GM11168 (cell line): Measurements from ENCODE around the gene LINGO1.

Experiments
- in situ Hi-C: fragments of 300-500 bp; cut with MboI; formaldehyde crosslinking; loops from one replicate; pipeline ENCODE4 v1.12.0; 2022; ENCODE audit warnings: low sequenced_read_pairs; ENCODE audit not compliant: unreplicated experiment

Gene LINGO1

GRCh38 chr15:77578641-77579372 lies 53.9 kb downstream of the LINGO1 start:
- in situ Hi-C loops, result no loop called here

- in situ Hi-C loops, result no loop called here
Measured at GRCh38 chr15:77577366-77577950, 55.3 kb downstream of the LINGO1 start.

GRCh38 chr15:77576538-77576937 lies 56.2 kb downstream of the LINGO1 start:
- in situ Hi-C loops, result no loop called here

- in situ Hi-C loops, result no loop called here
Measured at GRCh38 chr15:77575203-77575934, 57.3 kb downstream of the LINGO1 start.

- in situ Hi-C loops, result no loop called here
Measured at GRCh38 chr15:77574521-77575202, 58.0 kb downstream of the LINGO1 start.

- in situ Hi-C loops, result no loop called here
Measured at GRCh38 chr15:77573802-77574201, 58.9 kb downstream of the LINGO1 start.

GRCh38 chr15:77572186-77572585 lies 60.5 kb downstream of the LINGO1 start:
- in situ Hi-C loops, result no loop called here

- in situ Hi-C loops, result no loop called here
Measured at GRCh38 chr15:77571741-77572140, 61.0 kb downstream of the LINGO1 start.

GRCh38 chr15:77571181-77571580 lies 61.5 kb downstream of the LINGO1 start:
- in situ Hi-C loops, result no loop called here

GRCh38 chr15:77569729-77570125 lies 63.0 kb downstream of the LINGO1 start:
- in situ Hi-C loops, result no loop called here

- in situ Hi-C loops, result no loop called here
Measured at GRCh38 chr15:77568973-77569728, 63.6 kb downstream of the LINGO1 start.

- in situ Hi-C loops, result no loop called here
Measured at GRCh38 chr15:77568014-77568972, 64.4 kb downstream of the LINGO1 start.

- in situ Hi-C loops, result no loop called here
Measured at GRCh38 chr15:77567202-77567601, 65.5 kb downstream of the LINGO1 start.

GRCh38 chr15:77566092-77566491 lies 66.6 kb downstream of the LINGO1 start:
- in situ Hi-C loops, result no loop called here

- in situ Hi-C loops, result no loop called here
Measured at GRCh38 chr15:77565378-77565915, 67.3 kb downstream of the LINGO1 start.

GRCh38 chr15:77564938-77565337 lies 67.8 kb downstream of the LINGO1 start:
- in situ Hi-C loops, result no loop called here

GRCh38 chr15:77564341-77564740 lies 68.4 kb downstream of the LINGO1 start:
- in situ Hi-C loops, result no loop called here

GRCh38 chr15:77563623-77564156 lies 69.0 kb downstream of the LINGO1 start:
- in situ Hi-C loops, result no loop called here
